HG02571 (cell line): Measurements from ENCODE around the gene GULP1.

Experiments
- ATAC-seq: cut with Tn5 transposase; IDR thresholded peaks from one replicate; pipeline ENCODE4 v1.9.1; 2021; ENCODE audit warnings: mild to moderate bottlenecking, moderate library complexity; ENCODE audit not compliant: unreplicated experiment

GULP1 gene

DNA sequence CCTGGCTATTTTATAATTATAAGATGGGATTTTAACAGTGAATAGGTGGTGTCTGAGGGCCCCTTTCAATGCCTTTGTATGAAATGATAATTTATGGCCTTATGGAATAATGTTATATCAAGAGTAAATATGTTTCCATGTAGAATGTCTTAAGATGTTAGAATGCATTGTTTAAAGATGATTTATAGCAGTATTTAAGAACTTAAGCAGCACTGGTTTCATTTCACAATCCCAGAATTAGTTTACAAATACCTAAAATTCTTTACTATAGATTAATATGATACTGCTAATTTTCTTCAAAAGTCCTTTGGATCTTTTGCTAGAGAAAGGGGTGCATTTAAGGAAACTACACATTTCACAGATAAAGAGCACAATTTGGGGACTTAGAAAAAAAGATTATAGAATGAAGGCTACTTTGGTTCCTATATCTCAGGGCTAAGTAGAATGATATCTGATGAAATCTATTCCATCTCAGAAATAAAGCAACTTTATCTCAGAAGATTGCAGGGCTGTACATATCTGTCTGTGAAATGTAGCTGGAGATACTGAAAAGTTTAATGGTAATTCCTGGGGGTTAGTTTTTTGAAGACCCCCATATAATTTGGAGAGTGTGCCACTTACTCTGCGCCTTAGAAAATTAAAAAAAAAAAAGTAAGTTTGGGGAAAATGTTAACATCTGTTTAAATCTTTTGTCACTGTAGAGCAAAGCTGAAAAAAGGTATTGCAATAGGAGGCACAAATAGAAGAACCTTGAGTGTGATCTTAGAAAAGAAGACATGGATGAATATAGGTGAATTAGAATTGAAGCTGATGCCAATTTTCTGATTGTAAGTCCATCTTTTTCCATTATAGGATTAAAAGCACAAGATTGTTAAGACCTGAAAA lies 123.4 kb downstream of the GULP1 start:
- no peak for ATAC-seq

DNA sequence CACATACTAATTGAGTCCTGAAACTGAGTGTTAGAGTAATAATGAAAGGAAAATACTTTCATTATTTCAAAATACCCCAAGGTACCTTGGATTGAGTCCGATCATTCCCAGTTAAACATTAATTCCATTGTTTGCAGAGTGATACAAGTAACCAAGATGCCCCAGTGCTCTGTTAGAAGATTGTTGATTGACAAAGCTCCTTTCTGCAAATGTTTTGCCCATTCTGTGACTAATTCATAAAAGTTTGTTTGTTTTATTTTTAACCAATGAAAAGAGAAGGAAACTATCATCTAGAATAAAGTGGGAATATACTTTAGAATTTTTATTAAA lies 124.0 kb downstream of the GULP1 start:
- ATAC-seq, result no peak

DNA sequence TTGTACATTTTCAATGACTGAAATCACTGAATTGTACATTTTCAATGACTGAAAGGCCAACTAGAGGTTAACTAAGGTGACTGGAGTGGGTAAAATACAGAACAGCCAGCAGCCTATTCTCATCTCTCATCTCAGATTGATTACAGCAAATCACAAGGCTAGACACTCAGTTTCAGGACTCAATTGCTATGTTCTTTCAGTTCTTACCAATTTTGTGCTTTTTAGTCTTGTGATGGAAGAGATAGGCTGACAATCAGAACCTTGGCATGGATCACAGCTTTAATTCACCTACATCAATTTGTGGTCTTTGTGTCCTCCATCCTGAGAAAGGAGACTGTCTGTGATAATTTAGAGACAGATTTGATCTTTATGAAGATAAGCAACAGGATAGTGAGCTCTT lies 124.7 kb downstream of the GULP1 start:
- no peak for ATAC-seq

DNA sequence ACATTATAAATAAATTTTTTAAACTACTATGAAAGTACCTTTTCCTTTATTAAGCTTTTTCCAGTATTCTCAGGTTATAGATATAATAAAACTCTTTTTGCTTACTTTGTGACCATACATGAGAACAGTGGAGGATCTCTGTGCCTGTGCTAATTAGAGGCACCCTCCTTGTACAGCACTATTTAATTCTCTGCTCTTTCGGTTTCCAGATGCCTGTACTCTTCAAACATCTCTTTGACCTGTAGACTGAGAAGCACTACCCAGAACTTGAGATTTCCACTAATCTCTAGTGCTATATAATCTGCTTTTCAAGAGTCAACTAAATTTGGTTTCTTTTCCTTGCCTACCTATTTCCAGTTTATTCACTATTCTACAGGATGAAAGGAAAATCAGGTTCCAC lies 131.1 kb downstream of the GULP1 start:
- no peak for ATAC-seq

DNA sequence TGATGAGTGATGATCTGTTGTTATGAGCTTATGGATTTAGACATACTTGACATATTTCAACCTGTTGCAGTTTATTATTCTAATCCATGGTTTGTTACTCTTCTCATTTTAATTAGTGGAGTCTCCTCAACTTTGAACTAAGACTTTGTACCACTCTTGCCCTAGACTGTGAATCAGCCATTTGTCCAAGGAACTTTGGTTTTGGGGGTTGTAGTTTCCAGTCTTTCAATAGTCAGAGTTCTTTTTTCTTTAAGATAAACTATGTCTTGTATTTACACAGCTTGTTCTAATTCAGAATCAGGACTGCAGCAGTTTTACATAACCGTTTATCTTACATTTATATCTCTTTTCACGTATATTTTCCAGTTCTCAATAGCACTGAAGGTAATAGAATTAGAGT lies 133.6 kb downstream of the GULP1 start:
- ATAC-seq, result no peak

DNA sequence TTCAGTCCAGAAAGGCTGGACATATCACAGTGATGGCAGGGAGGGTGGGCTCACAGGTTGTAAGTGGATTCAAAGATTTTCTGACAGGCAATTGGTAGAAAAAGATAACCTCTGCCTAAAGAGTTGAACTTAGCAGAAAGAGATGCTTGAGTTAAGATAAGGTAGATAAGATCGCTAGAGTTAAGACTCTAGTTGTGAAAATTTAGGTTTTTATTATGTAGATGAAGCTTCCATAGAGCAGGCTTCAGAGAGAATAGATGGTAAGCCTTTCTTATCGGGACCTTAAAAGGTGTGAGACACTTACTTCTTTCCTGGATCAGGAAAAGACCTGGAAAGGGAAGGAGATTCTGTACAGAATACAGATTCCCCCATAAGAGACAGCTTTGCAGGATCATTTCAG lies 134.4 kb downstream of the GULP1 start:
- no peak for ATAC-seq

DNA sequence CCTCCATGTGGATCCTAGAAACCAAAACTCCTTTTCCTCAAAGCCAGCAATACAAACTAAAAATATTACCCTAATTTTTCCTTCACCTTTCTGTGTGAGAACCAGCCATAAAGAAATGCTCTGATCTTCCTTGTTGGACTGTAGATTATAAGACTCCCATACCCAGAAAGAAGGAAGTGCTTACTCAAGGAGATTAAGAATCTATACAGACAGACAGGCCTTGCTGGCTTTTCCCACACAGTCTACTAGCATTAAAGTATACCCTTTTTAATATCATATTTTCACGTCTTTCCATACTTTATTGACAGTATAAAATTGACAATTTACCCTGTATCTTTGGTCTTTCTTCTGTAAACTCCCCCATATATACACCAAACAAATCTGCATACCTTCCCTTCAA lies 139.0 kb downstream of the GULP1 start:
- ATAC-seq, result no peak

DNA sequence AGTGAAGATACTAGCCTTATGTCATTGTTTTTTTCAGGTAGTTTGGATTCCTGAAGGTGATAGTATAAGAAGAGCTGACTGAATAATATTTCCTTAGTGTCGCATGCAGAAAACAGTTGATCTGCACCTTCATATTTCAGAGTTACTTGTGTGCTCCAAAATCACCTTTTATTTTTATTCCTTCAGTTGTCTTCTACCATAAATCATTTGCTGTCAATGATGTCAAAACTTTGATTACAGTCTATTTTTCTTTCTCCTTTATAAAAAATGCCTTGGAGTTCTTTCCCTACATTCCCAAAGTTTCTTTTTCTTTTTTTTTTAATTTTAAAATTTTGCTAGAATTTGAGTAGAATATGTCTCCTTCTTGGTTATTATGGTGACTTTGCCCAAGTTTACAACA lies 142.3 kb downstream of the GULP1 start:
- ATAC-seq, result no peak

DNA sequence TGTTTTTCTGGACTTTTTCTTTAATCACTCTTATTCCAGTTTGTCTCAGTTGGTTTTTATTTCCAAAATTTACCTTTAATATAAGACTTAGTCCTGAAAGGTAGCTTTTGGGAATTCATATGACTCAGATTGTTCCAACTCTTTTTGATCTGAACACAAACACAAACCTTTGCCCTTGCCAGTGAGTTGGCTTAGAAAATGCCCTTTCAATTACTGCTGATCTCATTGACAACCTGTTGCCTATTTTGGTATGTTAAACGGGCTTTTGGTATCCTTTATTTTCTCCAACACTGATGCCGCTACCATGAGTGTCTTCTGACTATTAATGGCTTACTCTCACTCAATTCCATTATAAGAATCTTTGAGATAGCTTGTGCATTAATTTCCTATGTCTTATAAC lies 143.4 kb downstream of the GULP1 start:
- no peak for ATAC-seq

DNA sequence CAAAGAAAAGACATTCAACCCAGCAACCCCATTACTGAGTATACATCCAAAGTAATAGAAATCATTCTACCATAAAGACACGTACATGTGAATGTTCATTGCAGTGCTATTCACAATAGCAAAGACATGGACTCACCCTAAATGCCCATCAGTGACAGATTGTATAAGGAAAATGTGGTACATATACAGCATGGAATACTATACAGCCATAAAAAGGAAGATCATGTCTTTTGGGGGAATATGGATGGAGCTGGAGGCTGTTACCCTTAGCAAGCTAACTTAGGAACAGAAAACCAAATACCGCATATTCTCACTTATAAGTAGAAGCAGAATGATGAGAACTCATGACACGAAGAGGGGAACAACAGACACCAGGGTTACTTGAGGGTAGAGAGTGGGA lies 145.9 kb downstream of the GULP1 start:
- no peak for ATAC-seq

DNA sequence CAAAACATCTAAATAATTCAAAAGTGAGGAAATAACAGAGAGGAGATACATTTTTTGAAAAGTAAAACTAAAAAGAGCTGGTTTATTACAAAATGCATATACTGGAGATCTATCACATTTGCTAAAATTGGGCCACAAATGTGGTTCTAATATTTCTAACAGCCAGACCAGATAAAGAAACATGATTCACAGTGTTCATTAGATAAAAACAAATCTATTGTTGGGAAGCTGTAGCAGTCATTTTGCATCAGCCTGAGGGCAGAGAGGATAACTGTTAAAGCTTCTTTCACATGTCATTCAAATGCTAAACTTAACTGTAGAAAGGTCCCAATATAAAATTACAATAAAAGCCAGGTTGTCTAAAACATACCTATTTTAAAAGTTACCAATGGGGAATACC lies 148.3 kb downstream of the GULP1 start:
- no peak for ATAC-seq

DNA sequence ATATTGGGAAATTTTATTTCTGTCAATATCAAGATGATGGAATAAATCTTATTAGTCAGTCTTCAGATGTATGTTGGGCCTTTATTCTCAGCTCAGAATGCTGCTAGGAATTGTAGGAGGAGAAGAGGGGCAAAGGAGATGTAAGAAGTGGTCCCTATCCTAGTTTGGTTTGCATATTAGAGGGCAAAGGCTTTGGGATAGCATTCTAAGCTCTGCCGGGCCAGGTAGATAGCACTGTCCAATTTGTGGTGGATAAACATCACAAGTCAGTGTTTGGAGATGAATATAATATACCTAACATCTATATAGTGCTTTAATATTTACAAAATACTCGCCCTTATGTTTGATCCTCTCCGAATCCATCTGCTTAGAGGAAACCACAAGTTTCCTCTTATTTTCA lies 149.2 kb downstream of the GULP1 start:
- no peak for ATAC-seq

DNA sequence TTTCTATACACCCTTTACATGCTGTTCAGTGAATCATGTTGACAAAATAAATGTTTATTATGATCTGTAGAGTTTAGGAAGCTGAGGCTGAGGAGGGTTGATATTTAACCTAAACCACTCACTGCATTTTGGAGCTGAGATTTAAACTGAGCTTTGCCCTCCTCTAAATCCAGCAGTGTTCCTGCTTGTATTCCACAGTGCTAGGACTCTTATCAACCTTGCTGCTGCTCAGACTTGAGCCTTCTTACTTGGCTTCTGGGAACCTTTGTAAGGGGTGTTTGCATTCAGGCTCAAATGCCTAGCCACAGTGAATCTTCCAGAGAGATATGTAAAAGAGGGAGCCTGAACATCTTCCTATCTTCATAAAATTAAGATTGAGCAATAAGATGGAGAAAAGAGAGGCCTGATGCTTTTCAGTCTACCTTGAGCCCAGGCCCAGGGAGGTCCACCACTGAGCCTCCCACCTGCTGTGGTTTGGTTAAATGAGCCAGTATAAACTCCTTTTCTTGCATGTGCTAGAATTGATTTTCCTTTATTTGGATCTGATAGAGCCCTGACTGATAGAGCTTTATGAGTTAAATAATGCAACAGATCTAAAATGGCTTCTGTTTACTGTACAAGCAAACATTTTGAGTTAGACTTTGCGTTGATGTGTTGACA lies 149.7 kb downstream of the GULP1 start:
- ATAC-seq, result no peak

DNA sequence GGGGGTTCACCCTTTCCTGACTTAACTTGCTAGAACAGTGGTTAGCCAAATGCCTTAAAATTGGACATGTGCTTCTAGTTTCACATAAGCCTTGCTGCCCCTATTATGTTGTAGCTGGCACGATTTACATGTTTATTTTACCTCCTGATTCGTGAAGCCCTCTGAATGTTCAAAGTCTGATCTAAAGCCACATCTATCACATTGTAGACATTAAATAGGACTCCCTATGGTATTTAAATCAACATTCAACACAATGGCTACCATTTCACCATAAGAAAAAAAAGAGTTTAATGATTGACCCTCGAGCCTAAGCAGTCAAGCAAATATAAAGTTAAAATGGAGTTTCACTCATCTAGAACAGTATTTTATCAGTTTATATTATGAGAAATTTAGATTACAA lies 151.5 kb downstream of the GULP1 start:
- ATAC-seq, result no peak

DNA sequence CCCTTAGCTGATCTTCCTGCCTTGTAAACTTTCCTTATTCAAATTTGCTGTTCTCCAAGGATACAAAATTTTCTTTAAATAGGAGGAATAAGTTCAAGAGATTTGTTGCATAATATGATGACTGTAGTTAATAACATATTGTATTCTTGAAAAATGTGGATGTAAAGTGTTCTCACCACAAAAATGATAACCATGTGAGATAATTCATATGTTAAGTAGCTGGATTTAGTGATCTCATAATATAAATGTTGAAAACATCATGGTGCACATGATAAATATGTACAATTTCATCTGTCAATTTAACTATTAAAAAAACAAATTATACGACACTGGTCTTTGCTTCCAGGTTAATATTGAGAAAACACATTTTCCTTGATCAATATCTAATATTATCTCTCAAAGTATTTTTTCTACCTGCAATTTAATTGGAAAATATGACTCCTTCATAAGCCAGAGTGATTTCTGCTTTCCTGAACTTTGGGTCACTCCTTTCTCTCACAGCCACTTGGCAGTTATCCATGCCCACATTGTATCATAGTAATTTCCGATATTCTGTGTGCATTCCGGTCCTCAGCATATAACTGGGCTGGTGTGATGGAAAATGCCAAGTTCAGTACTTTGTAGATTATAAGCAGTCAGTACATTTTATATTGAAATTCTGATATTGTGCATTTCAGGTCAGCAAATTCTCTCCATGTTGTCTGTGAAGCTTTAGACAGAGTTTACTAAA lies 152.6 kb downstream of the GULP1 start:
- ATAC-seq, result no peak

DNA sequence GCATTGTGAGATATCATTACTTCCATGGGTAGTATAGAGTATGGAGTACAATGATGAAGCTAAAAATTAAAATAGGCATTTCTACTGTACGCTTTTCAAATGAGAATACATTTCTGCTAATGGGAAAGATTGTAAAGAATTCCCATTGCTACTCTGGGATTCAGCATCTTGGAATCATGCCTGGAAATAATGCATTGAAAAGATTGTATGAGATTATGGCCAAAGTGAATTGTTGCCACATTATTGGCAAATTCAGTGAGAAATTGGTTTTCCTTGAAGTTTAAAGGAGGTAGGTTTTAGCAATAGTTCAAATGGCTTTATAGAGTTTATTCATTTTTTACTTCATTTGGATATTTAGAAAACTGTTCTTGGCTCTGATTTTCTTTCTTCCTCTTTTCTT lies 157.9 kb downstream of the GULP1 start:
- ATAC-seq, result no peak

DNA sequence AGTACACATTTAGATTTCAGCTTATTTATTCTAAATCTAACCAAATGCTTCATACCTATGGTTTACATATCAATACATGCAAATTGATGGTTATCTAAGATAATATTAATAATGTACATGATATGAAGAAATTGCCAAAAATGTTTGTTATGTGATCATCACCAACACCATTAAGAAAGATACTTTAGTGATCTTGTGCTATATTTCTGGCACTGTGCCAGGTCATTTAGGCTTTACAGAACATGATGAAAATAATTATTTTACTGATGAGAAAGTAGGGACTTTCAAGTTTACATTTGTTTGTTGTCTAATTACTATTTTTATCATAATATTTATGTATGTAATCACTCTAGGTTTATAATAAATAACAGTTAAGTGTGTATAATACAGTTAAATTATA lies 158.3 kb downstream of the GULP1 start:
- ATAC-seq, result no peak

DNA sequence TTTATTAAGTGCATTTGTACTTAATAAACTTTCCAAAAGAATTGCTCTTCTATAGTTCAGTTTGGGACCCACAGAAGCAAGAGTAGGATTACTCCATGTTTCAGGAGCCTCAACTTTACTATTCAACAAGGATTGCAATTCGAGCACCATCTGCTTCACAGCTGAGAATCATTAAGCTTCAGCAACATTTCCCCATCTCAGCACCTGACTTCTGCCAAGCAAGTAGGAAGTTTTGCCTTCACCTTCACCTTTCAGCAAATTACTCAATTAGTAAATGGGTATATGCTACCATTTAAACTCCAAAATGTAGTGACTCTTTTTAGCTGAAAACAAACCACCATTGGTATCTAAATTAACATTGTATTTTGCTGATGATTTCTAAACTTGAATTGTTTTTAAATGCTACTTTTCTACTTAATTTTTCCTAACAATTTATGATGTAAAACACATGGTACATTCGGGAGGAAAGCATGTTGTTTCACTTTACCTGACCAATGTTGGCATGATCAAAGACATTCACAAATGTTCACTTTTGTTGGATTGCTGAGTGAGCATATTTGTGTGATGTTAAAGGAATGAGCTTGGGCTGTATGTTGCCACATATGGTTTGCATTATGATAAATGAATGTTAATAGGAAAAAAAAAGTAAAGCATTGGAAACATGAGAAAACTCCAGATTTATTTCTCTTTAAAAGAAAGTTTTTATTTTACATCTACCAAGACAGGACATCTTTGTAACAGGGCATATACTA lies 159.2 kb downstream of the GULP1 start:
- ATAC-seq, result no peak

DNA sequence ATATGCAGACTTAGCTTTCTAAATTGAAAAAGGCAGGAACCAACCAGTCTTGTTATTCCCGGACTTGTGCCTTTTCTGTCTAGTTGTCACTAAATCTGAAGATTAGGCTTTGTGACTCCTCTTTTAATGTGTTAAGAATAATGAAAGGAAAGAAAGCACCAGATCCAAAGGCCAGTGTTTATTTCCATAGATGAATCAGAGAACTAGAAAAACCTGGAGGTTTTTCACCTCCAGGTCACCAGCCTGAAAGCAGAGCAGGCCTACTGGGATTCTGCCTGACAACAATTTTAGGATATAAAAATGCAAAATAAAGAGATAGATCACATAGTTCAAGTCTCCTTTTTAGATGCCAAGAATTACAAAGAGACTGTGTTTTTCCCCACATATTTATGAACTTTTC lies 160.4 kb downstream of the GULP1 start:
- no peak for ATAC-seq

DNA sequence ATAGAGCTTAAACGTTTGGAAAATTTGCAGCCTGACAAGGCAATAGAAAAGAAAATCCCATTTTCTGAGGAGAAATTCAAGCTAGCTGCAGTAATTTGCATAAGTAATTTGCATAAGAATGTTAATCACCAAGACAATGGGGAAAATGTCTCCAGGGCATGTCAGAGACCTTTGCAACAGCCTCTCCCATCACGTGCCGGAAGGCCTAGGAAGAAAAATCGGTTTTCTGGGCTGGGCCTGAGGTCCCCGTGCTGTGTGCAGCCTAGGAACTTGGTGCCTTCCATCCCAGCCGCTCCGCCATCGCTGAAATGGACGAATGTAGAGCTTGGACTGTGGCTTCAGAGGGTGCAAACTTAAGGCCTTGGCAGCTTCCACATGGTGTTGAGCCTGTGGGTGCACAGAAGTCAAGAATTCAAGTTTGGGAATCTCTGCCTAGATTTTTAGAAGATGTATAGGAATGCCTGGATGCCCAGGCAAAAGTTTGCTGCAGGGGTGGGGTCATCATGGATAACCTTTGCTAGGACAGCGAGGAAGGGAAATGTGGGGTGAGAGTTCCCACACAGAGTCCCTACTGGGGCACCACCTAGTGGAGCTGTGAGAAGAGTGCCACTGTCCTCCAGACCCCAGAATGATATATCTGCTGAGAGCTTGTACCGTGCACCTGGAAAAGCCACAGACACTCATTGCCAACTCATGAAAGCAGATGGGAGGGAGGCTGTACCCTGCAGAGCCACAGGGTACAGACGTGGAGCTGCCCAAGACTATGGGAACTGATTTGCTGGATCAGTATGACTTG lies 164.6 kb downstream of the GULP1 start:
- no peak for ATAC-seq

DNA sequence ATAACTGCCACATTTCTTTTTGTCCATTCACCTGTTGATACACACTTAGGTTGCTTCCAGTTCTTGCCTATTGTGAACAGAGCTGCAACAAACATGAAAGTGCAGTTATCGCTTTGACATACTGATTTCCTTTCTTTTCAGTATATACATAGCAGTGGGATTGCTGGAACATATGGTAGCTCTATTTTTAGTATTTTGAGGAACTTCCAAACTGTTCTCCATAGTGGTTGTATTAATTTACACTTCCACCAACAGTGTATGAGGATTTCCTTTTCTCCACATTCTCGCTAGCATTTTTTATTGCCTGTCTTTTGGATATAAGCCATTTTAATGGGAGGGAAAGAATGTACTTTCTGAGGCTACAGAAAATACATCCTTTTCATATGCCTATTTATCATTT lies 167.4 kb downstream of the GULP1 start:
- ATAC-seq, result no peak
